Body of pancreas (tissue), 4 donors: ENCODE results near the gene SLC18B1.

Experiments used
- CTCF ChIP-seq, 7 experiments: fragments of 450-650 bp in 4 of 7; fragments of 200-600 bp in 3 of 7; sonication (generic) in 3 of 7; IDR thresholded peaks; one replicate each; pipeline ENCODE4 v1.5.1; 2016 to 2019; ENCODE audit warnings: antibody characterized with exemption in 7 of 7
- POLR2A ChIP-seq, 3 donors: fragments of 450-650 bp; IDR thresholded peaks; one replicate each; pipeline ENCODE4 v1.6.1; 2016; ENCODE audit warnings: antibody characterized with exemption in 3 of 3, mild to moderate bottlenecking in 2 of 3

DNA sequence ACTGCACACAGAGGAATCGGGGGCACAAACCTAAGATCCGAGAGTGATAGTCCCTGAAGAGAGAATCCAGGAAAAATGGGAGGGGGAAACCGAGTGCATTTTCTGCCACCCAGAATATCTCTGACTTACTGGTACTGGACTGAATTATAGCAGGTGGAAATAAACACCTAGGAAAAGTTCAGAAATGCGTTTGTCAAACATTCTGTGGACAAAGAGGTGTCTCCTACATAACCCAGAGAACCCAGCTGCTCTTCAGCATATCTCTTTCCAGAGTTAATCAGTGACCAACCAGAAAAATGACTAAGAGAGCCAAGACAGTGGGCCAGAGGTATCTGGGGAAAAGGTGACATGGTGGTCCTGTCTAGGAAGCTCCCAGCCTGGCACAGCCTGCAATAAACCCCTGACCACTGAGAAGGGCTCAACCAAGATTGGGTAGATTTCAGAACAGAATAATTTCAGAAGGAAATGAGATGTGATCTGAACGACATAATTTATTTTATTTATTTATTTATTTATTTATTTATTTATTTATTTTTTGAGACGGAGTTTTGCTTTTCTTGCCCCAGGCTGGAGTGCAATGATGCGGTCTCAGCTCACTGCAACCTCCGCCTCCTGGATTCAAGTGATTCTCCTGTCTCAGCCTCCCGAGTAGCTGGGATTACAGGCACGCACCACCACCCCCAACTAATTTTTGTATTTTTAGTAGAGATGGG is 78.5 kb downstream of the SLC18B1 start:
- TF ChIP-seq CTCF (IDR thresholded peaks at IDR 0.05): no peak
- no peak for TF ChIP-seq POLR2A (IDR thresholded peaks at IDR 0.05)
